ENCODE results near the gene PIK3R4.

PIK3R4 gene

DNA sequence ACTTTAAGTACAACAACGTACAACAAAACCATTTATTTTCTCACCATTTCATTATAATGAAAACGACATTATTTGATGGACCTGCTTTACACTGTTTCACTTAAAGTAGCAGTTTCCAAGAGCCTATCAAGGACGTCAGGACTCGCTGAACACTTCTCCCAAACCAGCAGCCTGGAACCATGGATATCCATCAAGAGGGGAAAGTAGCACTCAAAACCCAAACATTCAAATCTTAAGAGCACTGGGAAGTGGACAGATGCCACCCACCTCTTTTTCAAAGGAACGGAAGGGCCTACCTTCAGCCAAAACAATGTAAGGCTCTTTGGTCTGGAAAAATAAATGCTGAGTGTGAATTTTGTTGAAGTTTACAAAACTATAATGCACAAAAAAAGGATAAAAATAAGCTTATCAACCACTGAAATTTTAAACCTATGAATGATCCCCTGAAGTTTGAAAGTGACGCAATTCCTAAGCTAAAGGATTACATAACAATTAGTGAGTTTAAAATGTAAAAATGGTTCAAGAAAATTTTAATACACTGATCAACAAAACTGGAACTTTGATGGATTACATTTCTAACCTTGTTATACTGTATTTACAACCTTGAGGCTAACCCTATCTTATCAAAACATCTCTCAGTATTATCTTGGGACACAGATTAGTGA is 4.6 kb downstream of the PIK3R4 start:
- DNase-seq (ENCODE audit: low spot score), result no peak

DNA sequence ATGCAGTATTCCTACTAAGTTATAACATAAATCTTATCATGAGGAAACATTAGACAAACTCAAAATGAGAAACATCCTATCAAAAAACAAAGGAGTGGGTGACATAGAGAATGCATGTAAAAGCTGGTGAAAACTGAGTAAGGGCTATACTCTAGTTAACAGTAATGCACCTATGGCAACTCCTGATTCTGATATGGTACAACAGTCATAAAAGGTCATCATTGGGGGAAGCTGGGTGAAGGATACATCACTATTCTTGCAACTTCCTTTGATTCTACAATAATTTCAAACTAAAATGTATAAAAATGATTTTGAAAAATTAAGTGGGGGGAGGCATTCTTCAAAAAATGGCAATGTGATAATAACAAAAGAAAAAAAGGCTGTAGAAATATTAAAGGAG is 6.8 kb downstream of the PIK3R4 start:
- no peak for DNase-seq (ENCODE audit: low spot score)

- DNase-seq (ENCODE audit: low spot score), result no peak
Measured at GRCh38 chr3:130738241-130738640, 8.4 kb downstream of the PIK3R4 start.

GRCh38 chr3:130737622-130738021 is 9.0 kb downstream of the PIK3R4 start:
- no peak for DNase-seq (ENCODE audit: low spot score)

DNA sequence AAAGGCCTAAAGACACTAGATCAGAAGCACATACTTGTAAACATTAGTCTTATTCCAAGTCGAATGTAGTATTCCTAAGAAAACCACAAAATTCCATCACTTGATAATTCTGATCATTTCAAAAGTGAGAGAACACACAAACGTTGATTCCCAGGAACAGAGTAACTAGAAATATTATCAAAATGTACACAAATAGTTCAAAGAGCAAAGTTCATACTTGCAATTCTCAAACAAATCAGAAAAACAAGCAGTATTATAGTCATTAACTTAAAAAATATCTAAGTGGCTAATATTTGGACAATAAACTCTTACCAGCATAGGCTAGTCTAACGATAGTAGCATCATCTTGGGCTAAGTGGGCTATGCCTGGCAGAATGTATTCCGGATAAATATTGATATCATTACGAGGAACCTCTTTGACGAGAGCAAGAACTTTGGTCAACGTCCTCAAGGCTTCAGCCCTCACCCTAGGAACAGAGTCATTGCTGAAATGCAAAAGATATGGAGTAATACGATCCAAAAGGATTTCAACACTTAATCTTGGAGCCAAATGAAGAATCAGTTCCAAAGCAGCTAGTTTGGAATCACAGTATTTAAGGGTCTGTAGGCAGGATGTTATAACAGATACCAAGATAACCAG is 13.3 kb downstream of the PIK3R4 start:
- no peak for DNase-seq (ENCODE audit: low spot score)

- DNase-seq (ENCODE audit: low spot score), result no peak
Measured at GRCh38 chr3:130732501-130732900, 14.1 kb downstream of the PIK3R4 start.

DNA sequence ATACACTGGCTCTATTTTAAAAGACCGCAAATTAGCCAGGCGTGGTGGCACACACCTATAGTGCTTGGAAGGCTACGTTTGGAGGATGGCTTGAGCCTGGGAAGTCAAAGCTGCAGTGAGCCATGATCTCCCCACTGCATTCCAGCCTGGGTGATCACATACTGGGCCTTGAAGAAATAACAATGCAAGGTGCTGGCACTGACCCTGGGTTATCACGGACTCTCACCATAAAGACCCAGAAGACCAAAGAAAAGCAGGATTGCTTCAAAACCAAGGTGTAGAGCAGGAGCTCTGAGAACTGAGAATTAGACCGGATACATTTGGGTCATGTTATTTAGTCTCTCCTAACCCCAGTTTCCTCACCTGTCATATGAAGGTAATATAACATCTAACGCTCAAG is 14.8 kb downstream of the PIK3R4 start:
- DNase-seq (ENCODE audit: low spot score), result no peak

GRCh38 chr3:130729154-130729553 is 17.5 kb downstream of the PIK3R4 start:
- DNase-seq (ENCODE audit: low spot score), result no peak

GRCh38 chr3:130728037-130728436 is 18.6 kb downstream of the PIK3R4 start:
- no peak for DNase-seq (ENCODE audit: low spot score)

GRCh38 chr3:130725746-130726145 is 20.9 kb downstream of the PIK3R4 start:
- DNase-seq (ENCODE audit: low spot score), result no peak

GRCh38 chr3:130715616-130716015 is 31.0 kb downstream of the PIK3R4 start:
- DNase-seq (ENCODE audit: low spot score), result no peak

GRCh38 chr3:130712718-130713423 is 33.8 kb downstream of the PIK3R4 start:
- DNase-seq (ENCODE audit: low spot score), result no peak

- DNase-seq (ENCODE audit: low spot score), result no peak
Measured at GRCh38 chr3:130711565-130712324, 34.9 kb downstream of the PIK3R4 start.

GRCh38 chr3:130709671-130710070 is 37.0 kb downstream of the PIK3R4 start:
- DNase-seq (ENCODE audit: low spot score), result no peak

DNA sequence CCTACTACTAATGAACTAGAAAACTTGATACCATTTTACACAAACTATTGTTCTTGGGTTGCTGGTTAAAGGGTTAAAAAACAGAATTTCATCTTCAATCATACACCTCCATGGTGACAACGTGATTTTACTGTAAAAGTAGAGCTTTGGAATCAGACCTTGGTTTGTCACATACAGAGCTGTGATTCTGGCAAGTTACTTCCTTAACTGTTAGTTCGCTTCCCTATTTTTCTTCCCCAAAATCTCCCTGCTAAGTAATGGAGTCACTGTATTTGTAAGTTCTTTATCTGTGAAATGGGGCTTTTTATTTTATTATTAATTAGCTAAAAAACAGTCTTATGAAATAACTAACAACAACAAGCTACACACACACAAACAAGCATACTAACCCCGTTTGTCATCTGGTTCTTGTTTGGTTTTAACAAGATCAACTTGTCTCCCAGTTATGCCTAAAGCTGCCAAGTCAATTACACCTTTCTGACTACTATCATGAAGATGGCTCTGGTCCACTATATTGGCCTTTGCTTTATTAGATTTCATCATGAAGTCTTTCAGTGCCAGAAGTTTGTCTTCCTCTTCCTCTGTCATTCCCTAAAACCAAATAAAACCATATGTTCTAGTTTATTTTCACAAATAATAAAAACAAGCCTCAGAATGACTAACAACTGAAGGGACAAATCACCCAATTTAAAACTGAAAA is 38.6 kb downstream of the PIK3R4 start:
- no peak for DNase-seq (ENCODE audit: low spot score)

- no peak for DNase-seq (ENCODE audit: low spot score)
Measured at GRCh38 chr3:130705501-130705900, 41.1 kb downstream of the PIK3R4 start.

DNA sequence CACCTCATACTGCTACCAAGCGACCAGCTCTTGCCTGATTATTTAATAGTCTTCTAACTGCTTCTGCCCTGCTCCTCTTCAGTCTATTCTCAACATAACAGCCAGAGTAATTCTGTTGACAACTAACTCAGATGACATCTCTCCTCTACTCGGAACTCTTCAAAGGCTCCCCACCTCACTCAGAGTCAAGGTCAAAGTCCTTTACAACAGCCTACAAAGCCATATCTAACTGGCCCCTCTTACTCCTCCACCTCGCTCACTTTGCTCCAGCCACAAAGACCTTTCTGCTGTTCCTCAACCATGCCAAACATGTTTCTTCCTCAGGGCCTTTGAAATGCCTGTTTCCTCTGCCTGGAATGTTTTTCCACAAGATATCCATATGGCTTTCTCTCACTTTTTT is 43.6 kb downstream of the PIK3R4 start:
- no peak for DNase-seq (ENCODE audit: low spot score)

DNA sequence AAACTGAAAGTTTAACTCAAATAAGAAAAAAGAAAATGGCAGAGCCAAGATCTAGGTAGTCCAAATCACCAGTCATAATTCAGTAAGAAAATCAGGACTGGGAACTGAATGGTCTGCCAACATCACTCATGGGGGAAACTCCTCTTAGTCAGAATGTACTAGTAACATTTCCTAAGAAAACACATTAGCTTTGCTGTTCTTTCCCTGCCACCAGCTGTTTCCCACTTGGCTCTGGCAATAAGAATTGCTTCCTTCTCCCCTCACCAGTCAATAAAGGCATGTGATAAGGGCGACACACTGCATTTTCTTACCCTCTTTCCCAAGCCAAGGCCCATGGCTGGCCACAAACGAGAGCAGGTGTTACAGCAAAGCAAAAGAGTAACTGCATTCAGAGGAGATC is 46.1 kb downstream of the PIK3R4 start:
- no peak for DNase-seq (ENCODE audit: low spot score)

DNA sequence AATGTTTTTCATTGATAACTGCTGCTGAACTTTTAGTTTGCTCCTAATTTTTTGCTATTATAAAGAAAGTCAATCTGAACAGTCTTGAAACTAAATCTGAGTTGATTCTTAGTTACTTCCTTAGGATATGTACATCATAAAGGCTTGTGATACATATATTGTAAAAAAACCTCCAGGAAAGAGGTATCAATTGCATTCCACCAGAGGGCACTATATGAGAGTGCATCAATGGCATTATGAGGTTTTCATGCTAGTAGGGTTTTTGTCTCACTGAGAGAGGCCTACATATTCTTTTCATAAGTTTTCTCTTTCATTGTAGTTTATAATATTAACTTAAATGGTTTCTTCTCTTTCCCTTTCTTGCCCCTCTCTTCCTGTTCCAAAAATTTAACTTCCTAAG is 46.9 kb downstream of the PIK3R4 start:
- peak; percentile 71 for DNase-seq (ENCODE audit: low spot score)

DNA sequence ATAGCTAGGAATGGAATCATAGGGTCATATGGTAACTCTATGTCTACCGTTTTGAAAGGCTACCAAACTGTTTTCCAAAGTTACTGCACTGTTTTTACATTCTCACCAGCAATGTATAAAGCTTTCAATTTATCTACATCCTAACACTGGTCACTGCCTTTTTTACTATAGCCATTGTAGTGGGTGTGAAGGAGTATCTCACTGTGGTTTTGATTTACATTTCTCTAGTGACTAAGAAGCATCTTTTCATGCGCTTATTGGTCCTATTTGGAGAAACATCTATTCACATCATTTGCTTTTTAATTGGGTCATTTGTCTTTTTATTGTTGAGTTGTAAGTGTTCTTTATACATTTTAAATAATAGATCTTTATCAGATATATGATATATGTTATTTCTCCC is 53.3 kb downstream of the PIK3R4 start:
- DNase-seq (ENCODE audit: low spot score), result no peak

DNA sequence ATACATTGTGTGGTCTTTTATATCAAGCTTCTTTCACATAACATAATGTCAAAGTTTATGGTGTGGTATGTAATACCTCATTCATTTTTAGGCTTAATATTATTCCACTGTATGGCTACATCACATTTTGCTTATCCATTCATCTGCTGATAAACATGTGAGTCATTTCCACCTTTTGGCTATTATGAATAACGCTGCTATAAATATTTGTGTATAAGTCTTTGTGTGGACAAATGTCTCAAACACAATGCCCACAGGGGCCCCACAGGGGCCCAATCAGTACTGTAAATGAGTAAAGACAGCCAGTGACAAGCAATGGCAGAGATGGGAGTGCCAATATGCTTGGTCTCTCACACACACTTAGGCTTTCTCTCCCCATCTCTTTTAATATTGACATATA is 54.2 kb downstream of the PIK3R4 start:
- no peak for DNase-seq (ENCODE audit: low spot score)
